BLaER1 treated with 17β-estradiol and CSF1 and Interleukin-3, amounts not matched to agents 10 nM and 100 nM (cell line): Measurements from ENCODE around the gene SMARCA5.

ENCODE experiments used
- H3K27ac ChIP-seq, 11 experiments: shearing (Covaris generic); formaldehyde crosslinking; 2 replicates each; pipeline ENCODE4 v1.8.1; 2022
- H3K27me3 ChIP-seq, 11 experiments: shearing (Covaris generic); formaldehyde crosslinking; 2 replicates each; pipeline ENCODE4 v1.8.1; 2022
- H3K36me3 ChIP-seq, 11 experiments: shearing (Covaris generic); formaldehyde crosslinking; 2 replicates each; pipeline ENCODE4 v1.8.1; 2022
- H3K4me1 ChIP-seq, 10 experiments: shearing (Covaris generic); formaldehyde crosslinking; 2 replicates each; pipeline ENCODE4 v1.8.1; 2022
- H3K4me2 ChIP-seq, 11 experiments: shearing (Covaris generic); formaldehyde crosslinking; 2 replicates each; pipeline ENCODE4 v1.8.1; 2022
- H3K4me3 ChIP-seq, 10 experiments: shearing (Covaris generic); formaldehyde crosslinking; 2 replicates each; pipeline ENCODE4 v1.8.1; 2022
- H3K9ac ChIP-seq, 11 experiments: shearing (Covaris generic); formaldehyde crosslinking; 2 replicates each; pipeline ENCODE4 v1.8.1; 2022
- H3K9me3 ChIP-seq, 11 experiments: shearing (Covaris generic); formaldehyde crosslinking; replicated peaks in 1 of 11; 2 replicates each; pipeline ENCODE4 v1.8.1; 2022
- H4K20me1 ChIP-seq, 11 experiments: shearing (Covaris generic); formaldehyde crosslinking; 2 replicates each; pipeline ENCODE4 v1.8.1; 2022
- Cebpa-rat ChIP-seq, 11 experiments: shearing (Covaris generic); IDR thresholded peaks; 2 replicates each; pipeline ENCODE4 v1.8.1; 2022

The SMARCA5 gene

GRCh38 chr4:143554728-143555597 is 41.5 kb downstream of the SMARCA5 start:
- Histone ChIP-seq H4K20me1 (peaks cover 0 to 24% (median 19%) of the 10 kb centered on the region in 11 experiments; a peak in 11 of 22 replicates), H3K9ac (no peak overlapping the region), H3K27me3 (no peaks in the 10 kb centered on the region), H3K4me1 (no peaks in the 10 kb centered on the region), H3K27ac (no peak overlapping the region), H3K4me2 (no peak overlapping the region), H3K4me3 (no peak overlapping the region), H3K9me3 (peaks cover 12 to 18% (median 15%) of the 10 kb centered on the region in 11 experiments), H3K36me3 (peaks cover 60 to 89% (median 72%) of the 10 kb centered on the region in 11 experiments)
- TF ChIP-seq Cebpa-rat (IDR thresholded peaks at IDR 0.05): no peak

GRCh38 chr4:143555676-143556075 is 42.2 kb downstream of the SMARCA5 start:
- Histone ChIP-seq H3K9me3 (peaks cover 12 to 19% (median 16%) of the 10 kb centered on the region in 11 experiments), H3K9ac (no peak overlapping the region), H3K4me2 (no peak overlapping the region), H3K4me1 (no peaks in the 10 kb centered on the region), H3K27me3 (no peaks in the 10 kb centered on the region), H4K20me1 (peaks cover 0 to 20% (median 12%) of the 10 kb centered on the region in 11 experiments; a peak in 11 of 22 replicates), H3K4me3 (no peak overlapping the region), H3K27ac (no peak overlapping the region), H3K36me3 (peaks cover 53 to 82% (median 65%) of the 10 kb centered on the region in 11 experiments)
- no peak for TF ChIP-seq Cebpa-rat (IDR thresholded peaks at IDR 0.05)

- no peaks in the 10 kb centered on the region for H3K4me1 ChIP-seq
- no peak overlapping the region for H3K27ac ChIP-seq
- no peak for TF ChIP-seq Cebpa-rat (IDR thresholded peaks at IDR 0.05)
- no peak overlapping the region for H3K4me3 ChIP-seq
- H4K20me1 ChIP-seq: peaks cover 0 to 3% (median 0%) of the 10 kb centered on the region in 11 experiments; a peak in 2 of 22 replicates
- H3K4me2 ChIP-seq: no peak overlapping the region
- no peak overlapping the region for H3K9ac ChIP-seq
- H3K27me3 ChIP-seq: no peaks in the 10 kb centered on the region
- H3K9me3 ChIP-seq: peaks cover 12 to 24% (median 16%) of the 10 kb centered on the region in 11 experiments
- H3K36me3 ChIP-seq: peaks cover 29 to 56% (median 42%) of the 10 kb centered on the region in 11 experiments
Observed at GRCh38 chr4:143558286-143558685, 44.8 kb downstream of the SMARCA5 start.

- TF ChIP-seq Cebpa-rat (IDR thresholded peaks at IDR 0.05): no peak
- Histone ChIP-seq H3K4me3 (no peak overlapping the region), H3K9me3 (peaks cover 12 to 24% (median 16%) of the 10 kb centered on the region in 11 experiments), H3K27me3 (no peaks in the 10 kb centered on the region), H3K4me2 (no peak overlapping the region), H3K4me1 (no peaks in the 10 kb centered on the region), H3K9ac (no peak overlapping the region), H3K27ac (no peak overlapping the region), H4K20me1 (no peaks in the 10 kb centered on the region; a peak in 1 of 22 replicates), H3K36me3 (peaks cover 23 to 48% (median 34%) of the 10 kb centered on the region in 11 experiments)
Observed at GRCh38 chr4:143558823-143559756, 45.6 kb downstream of the SMARCA5 start.

- no peak overlapping the region for H3K9ac ChIP-seq
- H3K27me3 ChIP-seq: no peaks in the 10 kb centered on the region
- no peaks in the 10 kb centered on the region for H3K4me1 ChIP-seq
- no peak overlapping the region for H3K27ac ChIP-seq
- H3K9me3 ChIP-seq: peaks cover 12 to 24% (median 16%) of the 10 kb centered on the region in 11 experiments
- H3K4me3 ChIP-seq: no peak overlapping the region
- TF ChIP-seq Cebpa-rat (IDR thresholded peaks at IDR 0.05): no peak
- H3K36me3 ChIP-seq: peaks cover 17 to 41% (median 27%) of the 10 kb centered on the region in 11 experiments
- H4K20me1 ChIP-seq: no peaks in the 10 kb centered on the region; a peak in 1 of 22 replicates
- no peak overlapping the region for H3K4me2 ChIP-seq
Observed at GRCh38 chr4:143559757-143560147, 46.2 kb downstream of the SMARCA5 start.

- TF ChIP-seq Cebpa-rat (IDR thresholded peaks at IDR 0.05): no peak
- no peak overlapping the region for H3K9ac ChIP-seq
Observed at GRCh38 chr4:143564472-143564871, 51.0 kb downstream of the SMARCA5 start.

GRCh38 chr4:143575331-143575730 is 61.8 kb downstream of the SMARCA5 start:
- peaks cover 0 to 8% (median 0%) of the 10 kb centered on the region in 11 experiments; a peak in 2 of 22 replicates for H3K9me3 ChIP-seq
- no peaks in the 10 kb centered on the region for H3K27me3 ChIP-seq
- H4K20me1 ChIP-seq: no peaks in the 10 kb centered on the region
- no peak overlapping the region for H3K27ac ChIP-seq
- peaks cover 0 to 3% (median under 1%) of the 10 kb centered on the region in 10 experiments; a peak in 10 of 20 replicates for H3K4me1 ChIP-seq
- TF ChIP-seq Cebpa-rat (IDR thresholded peaks at IDR 0.05): no peak
- no peak overlapping the region for H3K4me2 ChIP-seq
- H3K9ac ChIP-seq: no peak overlapping the region
- no peaks in the 10 kb centered on the region for H3K36me3 ChIP-seq
- H3K4me3 ChIP-seq: no peak overlapping the region

More at GRCh38 chr4:143564472-143564871, 51.0 kb downstream of the SMARCA5 start:
- peaks cover 4 to 12% (median 6%) of the 10 kb centered on the region in 11 experiments; a peak in 21 of 22 replicates for H3K9me3 ChIP-seq
- H3K27me3 ChIP-seq: no peaks in the 10 kb centered on the region
- no peaks in the 10 kb centered on the region for H3K4me1 ChIP-seq
- no peak overlapping the region for H3K4me2 ChIP-seq
- no peaks in the 10 kb centered on the region for H4K20me1 ChIP-seq
- no peak overlapping the region for H3K4me3 ChIP-seq
- peaks cover 0 to 2% (median 0%) of the 10 kb centered on the region in 11 experiments; a peak in 3 of 22 replicates for H3K36me3 ChIP-seq
- no peak overlapping the region for H3K27ac ChIP-seq

- Histone ChIP-seq H3K27me3 (no peaks in the 10 kb centered on the region), H4K20me1 (no peaks in the 10 kb centered on the region), H3K36me3 (no peaks in the 10 kb centered on the region), H3K4me2 (peak overlapping the region in 8 of 11 experiments; percentile 20 to 64 (median 43); a peak in 15 of 22 replicates), H3K4me3 (no peak overlapping the region), H3K27ac (no peak overlapping the region), H3K9me3 (peaks cover 19 to 34% (median 30%) of the 10 kb centered on the region in 11 experiments), H3K4me1 (peaks cover 0 to 30% (median 20%) of the 10 kb centered on the region in 10 experiments; a peak in 12 of 20 replicates), H3K9ac (no peak overlapping the region)
- TF ChIP-seq Cebpa-rat (IDR thresholded peaks at IDR 0.05): no peak
Observed at GRCh38 chr4:143581331-143581946, 67.9 kb downstream of the SMARCA5 start.
